Mononuclear cell (primary cell): Measurements from ENCODE around the gene NKX2-2. TPM values are rescaled to one million over a fixed set of nuclear protein-coding genes. Genes with fewer than 3 reads are reported as not detected.

ENCODE experiments used
- H3K27me3 ChIP-seq: 2 replicates; pipeline ENCODE4 v1.6.0; 2011; ENCODE audit warnings: low read length, control low read depth; ENCODE audit not compliant: insufficient read depth
- H3K4me1 ChIP-seq: 2 replicates; pipeline ENCODE4 v1.5.1; 2011; ENCODE audit warnings: mild to moderate bottlenecking, low read length, control low read depth; ENCODE audit not compliant: insufficient read depth
- H3K4me3 ChIP-seq: 2 replicates; pipeline ENCODE4 v1.5.1; 2011; ENCODE audit warnings: mild to moderate bottlenecking, low read length, moderate library complexity
- H3K9me3 ChIP-seq: 2 replicates; pipeline ENCODE4 v1.5.1; 2011; ENCODE audit warnings: low read depth, mild to moderate bottlenecking, control low read depth, low read length
- total RNA-seq: library from RNA; depleted of rRNA; stranded (reverse); fragments of >200 nt; gene quantifications from one replicate; pipeline ENCODE4 v1.2.3, GENCODE V29; 2012

NKX2-2 gene
- total RNA-seq = not detected

GRCh38 chr20:21513881-21514540, at the start of gene NKX2-2:
Gene NKX2-2, minus strand, starts transcription at chr20:21514064. Its CDS starts 395 bp downstream, at chr20:21513669.
- Histone ChIP-seq H3K27me3 (peaks cover 89% of the 10 kb centered on the region), H3K9me3 (no peaks in the 10 kb centered on the region), H3K4me1 (peaks cover 42% of the 10 kb centered on the region), H3K4me3 (no peak within 1 kb of the TSS)

DNA sequence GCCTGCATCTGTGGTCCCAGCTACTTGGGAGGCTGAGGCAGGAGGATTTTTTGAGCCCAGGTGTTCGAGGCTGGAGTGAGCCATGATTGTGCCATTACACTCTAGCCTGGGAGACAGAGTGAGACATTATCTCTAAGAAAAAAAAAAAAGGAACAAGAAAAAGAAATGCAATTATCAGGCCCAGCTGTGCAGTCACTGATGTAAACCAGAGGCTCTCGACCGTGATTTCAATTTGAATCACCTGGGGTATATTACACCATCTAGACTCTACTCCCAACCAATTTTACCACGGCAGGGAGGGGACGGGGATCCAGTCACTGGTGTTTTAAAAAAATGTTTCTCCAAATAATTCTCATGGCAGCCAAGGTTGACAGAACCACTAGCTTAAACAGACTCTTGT, 48.8 kb upstream of the NKX2-2 start:
- H3K9me3 ChIP-seq = no peaks in the 10 kb centered on the region
- H3K4me1 ChIP-seq = no peaks in the 10 kb centered on the region
- peaks cover 7% of the 10 kb centered on the region for H3K27me3 ChIP-seq
- H3K4me3 ChIP-seq = no peak overlapping the region

DNA sequence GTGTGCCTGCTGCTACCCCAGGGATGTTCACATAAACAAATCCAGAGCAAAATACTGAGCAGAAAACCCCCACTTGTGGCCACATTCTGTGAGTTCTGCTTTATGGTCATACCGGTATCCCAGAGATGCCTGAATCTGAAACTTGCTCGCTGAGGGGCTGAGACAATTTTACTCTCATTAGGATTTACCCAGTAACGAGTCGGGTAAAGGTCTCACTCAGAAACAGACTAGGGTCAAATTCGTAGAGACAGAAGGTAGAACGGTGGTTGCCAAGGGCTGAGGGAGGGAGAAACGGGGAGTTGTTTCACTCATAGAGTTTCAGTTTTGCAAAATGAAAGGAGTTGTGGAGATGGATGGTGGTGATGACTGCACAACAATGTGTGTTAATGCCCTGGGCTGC, 45.4 kb upstream of the NKX2-2 start:
- H3K9me3 ChIP-seq = no peaks in the 10 kb centered on the region
- H3K27me3 ChIP-seq = no peaks in the 10 kb centered on the region
- H3K4me3 ChIP-seq = no peak overlapping the region
- H3K4me1 ChIP-seq = no peaks in the 10 kb centered on the region

DNA sequence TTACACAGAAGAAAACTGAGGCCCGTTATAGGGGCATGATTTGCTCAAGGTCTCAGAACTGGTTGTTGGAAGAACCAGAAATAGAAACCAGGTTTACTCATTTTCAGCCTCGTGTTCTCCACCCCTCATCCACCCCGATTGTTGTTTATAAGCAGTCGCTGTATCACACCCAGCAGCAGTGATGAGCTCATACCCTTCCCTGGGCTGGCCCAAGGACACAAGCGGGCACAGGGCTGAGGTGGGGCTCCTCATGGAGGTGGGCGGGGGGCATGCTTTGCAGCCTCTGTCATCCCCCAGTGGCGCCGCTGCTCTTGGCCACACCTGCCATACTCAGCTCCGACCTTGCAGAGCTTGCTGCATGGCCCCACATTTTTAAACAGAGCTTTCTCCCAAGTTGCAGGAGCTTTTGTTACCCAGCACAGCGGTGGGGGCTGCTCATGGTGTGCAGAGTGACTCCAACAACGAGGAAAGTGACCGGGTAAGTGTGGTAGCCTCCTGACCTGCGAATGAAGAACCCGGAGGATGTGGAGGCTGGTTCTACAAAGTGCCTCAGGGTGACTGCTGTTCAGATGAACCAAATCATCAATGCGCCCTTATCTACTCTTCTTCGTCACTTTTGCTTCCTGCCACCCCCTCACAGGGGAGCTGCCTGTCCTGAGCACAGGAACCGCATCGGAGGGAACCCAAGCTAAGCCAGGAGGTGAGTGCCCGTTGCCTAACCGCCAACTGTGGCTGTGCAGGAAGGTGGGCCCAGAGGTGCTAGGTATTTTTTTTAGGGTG, 43.6 kb upstream of the NKX2-2 start:
- Histone ChIP-seq H3K9me3 (no peaks in the 10 kb centered on the region), H3K4me3 (no peak overlapping the region), H3K4me1 (no peaks in the 10 kb centered on the region), H3K27me3 (no peaks in the 10 kb centered on the region)

DNA sequence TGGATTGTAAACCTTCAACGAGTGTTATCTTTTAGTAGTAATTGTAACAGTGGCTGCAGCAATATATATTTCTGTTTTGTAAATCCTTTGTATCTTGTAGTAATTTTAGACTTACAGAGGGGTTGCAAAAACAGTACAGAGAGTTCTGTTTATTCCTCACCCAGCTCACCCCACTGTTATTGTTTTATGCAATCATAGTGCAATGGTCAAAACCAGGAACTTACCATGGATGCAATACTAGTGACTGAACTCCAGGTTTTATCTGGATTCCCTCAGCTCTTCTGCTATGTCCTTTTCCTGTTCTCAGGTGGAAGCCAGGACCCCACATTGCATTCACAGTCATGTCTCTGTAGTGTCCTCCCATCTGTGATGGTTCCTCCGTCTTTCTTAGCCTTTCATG, 42.5 kb upstream of the NKX2-2 start:
- no peak overlapping the region for H3K4me3 ChIP-seq
- no peaks in the 10 kb centered on the region for H3K27me3 ChIP-seq
- no peaks in the 10 kb centered on the region for H3K4me1 ChIP-seq
- no peaks in the 10 kb centered on the region for H3K9me3 ChIP-seq

GRCh38 chr20:21555470-21556120, 41.7 kb upstream of the NKX2-2 start:
- H3K27me3 ChIP-seq = no peaks in the 10 kb centered on the region
- H3K4me3 ChIP-seq = no peak overlapping the region
- H3K4me1 ChIP-seq = no peaks in the 10 kb centered on the region

DNA sequence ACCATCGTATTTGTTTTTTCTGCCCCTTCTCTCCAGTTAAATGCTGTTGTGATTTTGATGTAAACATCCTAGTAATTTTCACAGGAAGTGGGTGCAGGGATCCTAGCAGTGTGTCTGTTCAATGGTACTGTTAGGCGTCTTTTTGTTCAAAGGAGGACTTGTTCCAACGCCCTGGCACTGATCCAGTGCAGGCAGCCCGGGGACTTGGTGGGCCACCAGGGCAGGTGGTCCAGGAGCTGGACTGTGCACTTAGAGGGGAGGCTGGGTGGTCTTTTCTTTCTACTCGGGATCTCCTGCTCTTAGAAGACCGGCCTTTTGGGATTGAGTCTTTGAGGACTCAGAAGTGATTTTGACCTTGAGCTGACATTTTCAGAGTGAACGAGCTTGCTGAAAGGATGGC, 41.1 kb upstream of the NKX2-2 start:
- H3K4me3 ChIP-seq = no peak overlapping the region
- no peaks in the 10 kb centered on the region for H3K9me3 ChIP-seq
- no peaks in the 10 kb centered on the region for H3K4me1 ChIP-seq

More at GRCh38 chr20:21555470-21556120, 41.7 kb upstream of the NKX2-2 start:
- no peaks in the 10 kb centered on the region for H3K9me3 ChIP-seq

GRCh38 chr20:21554376-21554890, 40.6 kb upstream of the NKX2-2 start:
- Histone ChIP-seq H3K4me1 (no peaks in the 10 kb centered on the region), H3K4me3 (no peak overlapping the region)

More for the DNA sequence above, 41.1 kb upstream of the NKX2-2 start:
- H3K27me3 ChIP-seq = no peaks in the 10 kb centered on the region

GRCh38 chr20:21550587-21550986, 36.7 kb upstream of the NKX2-2 start:
- Histone ChIP-seq H3K9me3 (no peaks in the 10 kb centered on the region), H3K4me3 (no peak overlapping the region), H3K27me3 (no peaks in the 10 kb centered on the region), H3K4me1 (peaks cover 3% of the 10 kb centered on the region)

More at GRCh38 chr20:21554376-21554890, 40.6 kb upstream of the NKX2-2 start:
- no peaks in the 10 kb centered on the region for H3K27me3 ChIP-seq
- H3K9me3 ChIP-seq = no peaks in the 10 kb centered on the region

- Histone ChIP-seq H3K4me1 (peaks cover 3% of the 10 kb centered on the region), H3K27me3 (no peaks in the 10 kb centered on the region), H3K9me3 (no peaks in the 10 kb centered on the region), H3K4me3 (no peak overlapping the region)
Measured at GRCh38 chr20:21548390-21549035, 34.6 kb upstream of the NKX2-2 start.

GRCh38 chr20:21546355-21546754, 32.5 kb upstream of the NKX2-2 start:
- Histone ChIP-seq H3K4me1 (peaks cover 3% of the 10 kb centered on the region), H3K4me3 (no peak overlapping the region), H3K9me3 (no peaks in the 10 kb centered on the region), H3K27me3 (peaks cover 3% of the 10 kb centered on the region)

DNA sequence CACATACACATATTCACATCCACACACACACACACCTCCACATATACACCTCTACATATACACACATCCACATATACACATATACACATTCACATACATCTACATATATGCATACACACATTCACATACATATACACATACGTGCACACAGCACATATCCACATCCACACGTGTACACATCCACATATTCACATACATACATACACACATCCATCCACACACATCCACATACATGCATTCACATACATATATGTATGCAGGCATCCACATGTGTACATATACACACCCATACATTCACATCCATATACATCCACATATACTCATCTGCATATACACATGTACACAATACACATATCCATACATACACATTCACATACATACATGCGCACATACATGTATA, 25.6 kb upstream of the NKX2-2 start:
- no peaks in the 10 kb centered on the region for H3K9me3 ChIP-seq
- H3K4me1 ChIP-seq = no peaks in the 10 kb centered on the region
- H3K4me3 ChIP-seq = no peak overlapping the region
- peaks cover 15% of the 10 kb centered on the region for H3K27me3 ChIP-seq

DNA sequence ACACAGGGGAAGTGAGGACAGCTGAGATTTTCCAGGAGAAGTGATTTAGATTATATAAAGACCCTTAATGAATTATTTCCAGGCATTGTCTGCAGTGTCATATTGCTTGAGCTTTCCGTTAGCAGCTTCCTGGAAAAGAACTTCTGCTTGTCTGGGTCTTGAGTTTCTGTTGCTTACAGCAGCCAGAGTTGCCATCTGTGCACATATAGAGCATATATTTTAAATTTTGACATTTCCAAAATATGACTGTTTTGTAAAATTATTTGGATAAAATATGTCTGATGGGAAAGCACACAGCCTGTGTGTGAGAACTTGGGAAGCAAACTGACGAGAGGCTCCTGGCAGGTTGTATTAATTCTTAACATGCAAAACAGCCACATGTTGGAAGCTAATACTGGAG, 21.0 kb upstream of the NKX2-2 start:
- H3K4me1 ChIP-seq = no peaks in the 10 kb centered on the region
- H3K9me3 ChIP-seq = no peaks in the 10 kb centered on the region
- H3K4me3 ChIP-seq = no peak overlapping the region
- H3K27me3 ChIP-seq = peaks cover 27% of the 10 kb centered on the region

DNA sequence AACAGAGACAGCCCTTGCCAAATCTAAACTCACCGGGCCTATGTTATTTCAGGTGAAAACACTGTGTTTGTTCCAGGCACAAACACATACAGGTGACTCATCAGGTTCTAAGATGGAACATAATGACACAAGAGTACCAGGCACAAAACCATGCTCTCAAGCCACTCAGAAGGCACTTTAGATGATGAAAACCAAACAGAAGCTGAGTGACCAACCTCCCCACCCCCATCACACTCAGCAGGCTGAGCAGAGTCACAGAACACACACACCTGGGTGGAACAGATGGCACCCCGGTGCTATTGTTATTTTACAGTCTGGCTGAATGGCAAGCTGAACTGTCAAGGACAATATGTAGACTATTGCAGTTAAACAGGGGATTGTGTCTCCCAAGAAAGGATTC, 20.6 kb upstream of the NKX2-2 start:
- Histone ChIP-seq H3K27me3 (peaks cover 23% of the 10 kb centered on the region), H3K4me3 (no peak overlapping the region)

DNA sequence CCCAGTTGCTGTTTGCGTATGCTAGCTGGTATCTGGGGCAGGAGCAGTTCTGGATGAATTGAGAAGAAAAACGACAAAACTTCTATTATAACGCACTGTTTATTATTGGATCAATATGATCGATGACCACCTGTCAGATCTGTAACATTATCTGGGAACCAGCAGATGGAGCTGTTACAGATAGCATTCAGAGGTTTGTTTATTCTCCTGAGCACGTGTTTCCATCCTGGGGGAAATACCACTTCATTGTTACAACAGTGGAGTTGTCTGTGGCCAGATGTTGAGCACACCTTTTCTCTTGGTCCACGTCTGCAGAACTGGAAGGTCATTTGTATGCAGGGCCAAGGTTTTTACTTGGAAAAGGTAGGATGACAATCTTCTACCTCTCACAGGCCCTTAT, 16.0 kb upstream of the NKX2-2 start:
- Histone ChIP-seq H3K9me3 (no peaks in the 10 kb centered on the region), H3K27me3 (peaks cover 47% of the 10 kb centered on the region), H3K4me1 (no peaks in the 10 kb centered on the region), H3K4me3 (no peak overlapping the region)

More for the DNA sequence above, 20.6 kb upstream of the NKX2-2 start:
- Histone ChIP-seq H3K4me1 (no peaks in the 10 kb centered on the region), H3K9me3 (no peaks in the 10 kb centered on the region)
